NB4 (cell line): ENCODE measurements around the gene OR51E2.
"Not testable (repeated sequence)": the region's sequence is repeated elsewhere in the genome, so short reads cannot be mapped to it uniquely, and the experiment has no call there.

Source experiments
- DNase-seq: peaks from one replicate; pipeline ENCODE4 v3.0.0; 2010; ENCODE audit warnings: low read depth
- H3K4me3 ChIP-seq: one replicate; pipeline ENCODE4 v1.5.1; 2011; ENCODE audit warnings: mild to moderate bottlenecking, low read depth, low read length, moderate library complexity
- MAX ChIP-seq: IDR thresholded peaks from 2 replicates; pipeline ENCODE4 v1.6.1; 2011; ENCODE audit warnings: low read depth, low read length
- MYC ChIP-seq: IDR thresholded peaks from 2 replicates; pipeline ENCODE4 v1.6.1; 2011; ENCODE audit warnings: low read depth, low read length
- POLR2A ChIP-seq: IDR thresholded peaks from 2 replicates; pipeline ENCODE4 v1.6.1; 2011; ENCODE audit warnings: mild to moderate bottlenecking; ENCODE audit not compliant: insufficient read length; ENCODE audit errors: extremely low read depth
- TF ChIP-seq, protein P1 (sequence below): IDR thresholded peaks from one replicate; pipeline ENCODE4 v1.5.1; 2012; ENCODE audit warnings: low read depth, low read length

Gene OR51E2, protein sequence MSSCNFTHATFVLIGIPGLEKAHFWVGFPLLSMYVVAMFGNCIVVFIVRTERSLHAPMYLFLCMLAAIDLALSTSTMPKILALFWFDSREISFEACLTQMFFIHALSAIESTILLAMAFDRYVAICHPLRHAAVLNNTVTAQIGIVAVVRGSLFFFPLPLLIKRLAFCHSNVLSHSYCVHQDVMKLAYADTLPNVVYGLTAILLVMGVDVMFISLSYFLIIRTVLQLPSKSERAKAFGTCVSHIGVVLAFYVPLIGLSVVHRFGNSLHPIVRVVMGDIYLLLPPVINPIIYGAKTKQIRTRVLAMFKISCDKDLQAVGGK

GRCh38 chr11:4697585-4697984 is at the start of gene OR51E2:
Gene OR51E2, minus strand, starts transcription at chr11:4697853. Its CDS starts 15,142 bp downstream, at chr11:4682711.
- H3K4me3 ChIP-seq, result no peak within 1 kb of the TSS
- no peak for TF ChIP-seq MAX
- no peak for TF ChIP-seq POLR2A
- TF ChIP-seq, protein P1, sequence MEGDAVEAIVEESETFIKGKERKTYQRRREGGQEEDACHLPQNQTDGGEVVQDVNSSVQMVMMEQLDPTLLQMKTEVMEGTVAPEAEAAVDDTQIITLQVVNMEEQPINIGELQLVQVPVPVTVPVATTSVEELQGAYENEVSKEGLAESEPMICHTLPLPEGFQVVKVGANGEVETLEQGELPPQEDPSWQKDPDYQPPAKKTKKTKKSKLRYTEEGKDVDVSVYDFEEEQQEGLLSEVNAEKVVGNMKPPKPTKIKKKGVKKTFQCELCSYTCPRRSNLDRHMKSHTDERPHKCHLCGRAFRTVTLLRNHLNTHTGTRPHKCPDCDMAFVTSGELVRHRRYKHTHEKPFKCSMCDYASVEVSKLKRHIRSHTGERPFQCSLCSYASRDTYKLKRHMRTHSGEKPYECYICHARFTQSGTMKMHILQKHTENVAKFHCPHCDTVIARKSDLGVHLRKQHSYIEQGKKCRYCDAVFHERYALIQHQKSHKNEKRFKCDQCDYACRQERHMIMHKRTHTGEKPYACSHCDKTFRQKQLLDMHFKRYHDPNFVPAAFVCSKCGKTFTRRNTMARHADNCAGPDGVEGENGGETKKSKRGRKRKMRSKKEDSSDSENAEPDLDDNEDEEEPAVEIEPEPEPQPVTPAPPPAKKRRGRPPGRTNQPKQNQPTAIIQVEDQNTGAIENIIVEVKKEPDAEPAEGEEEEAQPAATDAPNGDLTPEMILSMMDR, result no peak
- DNase-seq, result peak; percentile 16

- no peak for DNase-seq
- H3K4me3 ChIP-seq, result no peak overlapping the region
- TF ChIP-seq POLR2A, result no peak
- TF ChIP-seq, protein P1, result no peak
- no peak for TF ChIP-seq MYC
- TF ChIP-seq MAX, result no peak
Observed at GRCh38 chr11:4740735-4741134, 43.1 kb upstream of the OR51E2 start.

GRCh38 chr11:4727171-4727570 is 29.5 kb upstream of the OR51E2 start:
- H3K4me3 ChIP-seq, result no peak overlapping the region
- TF ChIP-seq POLR2A (no peak), MAX (no peak), MYC (no peak)
- TF ChIP-seq, protein P1, result no peak

DNA sequence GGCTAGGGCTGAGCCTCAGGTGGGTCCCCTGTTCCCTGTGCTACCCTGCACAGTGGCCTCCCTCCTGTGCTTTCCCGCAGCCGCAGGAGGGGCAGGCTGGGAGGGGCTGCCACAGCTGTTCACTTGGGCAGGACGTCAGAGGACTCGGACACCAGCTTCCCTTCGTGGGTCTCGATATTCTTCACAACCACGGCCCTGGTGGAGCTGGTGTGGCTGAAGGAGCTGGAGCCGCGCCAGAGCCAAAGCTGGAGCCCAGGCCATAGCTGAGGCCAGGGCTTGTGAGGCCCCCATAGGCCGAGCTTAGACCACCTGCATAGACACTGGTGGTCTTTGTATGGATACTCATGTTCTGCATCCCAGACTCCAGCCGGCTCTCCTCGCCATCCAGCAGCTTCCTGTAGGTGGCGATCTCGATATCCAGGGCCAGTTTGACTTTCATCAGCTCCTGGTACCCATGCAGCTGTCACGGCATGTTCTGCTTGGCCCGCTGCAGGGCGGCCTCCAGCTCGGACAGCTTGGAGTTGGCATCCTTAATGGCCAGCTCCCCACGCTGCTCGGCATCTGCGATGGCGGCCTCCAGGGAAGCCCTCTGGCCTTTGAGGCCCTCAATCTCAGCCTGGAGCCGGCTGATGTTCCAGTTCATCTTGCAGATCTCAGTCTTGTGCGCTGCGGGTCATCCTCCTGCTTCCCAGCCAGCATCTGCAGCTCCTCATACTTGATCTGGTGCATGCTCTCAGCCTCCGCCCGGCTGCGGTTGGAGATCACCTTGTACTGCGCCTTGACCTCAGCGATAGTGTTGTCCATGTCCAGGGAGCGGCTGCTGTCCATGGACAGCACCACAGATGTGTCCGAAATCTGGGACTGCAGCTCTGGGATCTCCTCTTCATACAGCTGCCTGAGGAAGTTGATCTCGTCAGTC is 25.2 kb upstream of the OR51E2 start:
- DNase-seq, H3K4me3 ChIP-seq: not testable (repeated sequence)
- TF ChIP-seq, protein P1, result peak; percentile 7

More at GRCh38 chr11:4727171-4727570, 29.5 kb upstream of the OR51E2 start:
- DNase-seq, result no peak

GRCh38 chr11:4714300-4714699 is 16.6 kb upstream of the OR51E2 start:
- TF ChIP-seq MAX (no peak), MYC (no peak), POLR2A (no peak)
- TF ChIP-seq, protein P1, result no peak
- H3K4me3 ChIP-seq, result no peak overlapping the region
- DNase-seq, result no peak
